ENCODE data around the gene CD47. TPM values are rescaled to one million over a fixed set of nuclear protein-coding genes. Genes with fewer than 3 reads are reported as not detected.
A peak's percentile ranks its signal among the peaks of the same experiment; 100 is the strongest.

CD47 gene
- total RNA-seq, 1 donor from 2014 or later, result 60.0 TPM

- DNase-seq (ENCODE audit: low read depth) (no peak), FAIRE-seq (no peak)
- TF ChIP-seq, protein P1, sequence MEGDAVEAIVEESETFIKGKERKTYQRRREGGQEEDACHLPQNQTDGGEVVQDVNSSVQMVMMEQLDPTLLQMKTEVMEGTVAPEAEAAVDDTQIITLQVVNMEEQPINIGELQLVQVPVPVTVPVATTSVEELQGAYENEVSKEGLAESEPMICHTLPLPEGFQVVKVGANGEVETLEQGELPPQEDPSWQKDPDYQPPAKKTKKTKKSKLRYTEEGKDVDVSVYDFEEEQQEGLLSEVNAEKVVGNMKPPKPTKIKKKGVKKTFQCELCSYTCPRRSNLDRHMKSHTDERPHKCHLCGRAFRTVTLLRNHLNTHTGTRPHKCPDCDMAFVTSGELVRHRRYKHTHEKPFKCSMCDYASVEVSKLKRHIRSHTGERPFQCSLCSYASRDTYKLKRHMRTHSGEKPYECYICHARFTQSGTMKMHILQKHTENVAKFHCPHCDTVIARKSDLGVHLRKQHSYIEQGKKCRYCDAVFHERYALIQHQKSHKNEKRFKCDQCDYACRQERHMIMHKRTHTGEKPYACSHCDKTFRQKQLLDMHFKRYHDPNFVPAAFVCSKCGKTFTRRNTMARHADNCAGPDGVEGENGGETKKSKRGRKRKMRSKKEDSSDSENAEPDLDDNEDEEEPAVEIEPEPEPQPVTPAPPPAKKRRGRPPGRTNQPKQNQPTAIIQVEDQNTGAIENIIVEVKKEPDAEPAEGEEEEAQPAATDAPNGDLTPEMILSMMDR (IDR thresholded peaks at IDR 0.05; ENCODE audit: insufficient read depth, low read length, severe bottlenecking), result no peak
- H3K4me3 ChIP-seq (ENCODE audit: low read depth, low read length), result no peak overlapping the region
- H3K27me3 ChIP-seq (ENCODE audit: control insufficient read depth, insufficient read depth, low read length), result no peaks in the 10 kb centered on the region
- no peaks in the 10 kb centered on the region for H3K36me3 ChIP-seq (ENCODE audit: control insufficient read depth, insufficient read depth, low read length)
Observed at GRCh38 chr3:108099244-108099643, 8.4 kb upstream of the CD47 start.

GRCh38 chr3:108098003-108098370 lies 7.2 kb upstream of the CD47 start:
- FAIRE-seq, result peak; percentile 28

GRCh38 chr3:108097322-108098002 lies 6.6 kb upstream of the CD47 start:
- Histone ChIP-seq H3K36me3 (ENCODE audit: control insufficient read depth, insufficient read depth, low read length) (no peaks in the 10 kb centered on the region), H3K27me3 (ENCODE audit: control insufficient read depth, insufficient read depth, low read length) (no peaks in the 10 kb centered on the region), H3K4me3 (ENCODE audit: low read depth, low read length) (no peak overlapping the region)
- DNase-seq (ENCODE audit: low read depth) (no peak), FAIRE-seq (no peak)
- TF ChIP-seq, protein P1 (IDR thresholded peaks at IDR 0.05; ENCODE audit: insufficient read depth, low read length, severe bottlenecking), result no peak

More at GRCh38 chr3:108098003-108098370, 7.2 kb upstream of the CD47 start:
- Histone ChIP-seq H3K36me3 (ENCODE audit: control insufficient read depth, insufficient read depth, low read length) (no peaks in the 10 kb centered on the region), H3K4me3 (ENCODE audit: low read depth, low read length) (no peak overlapping the region), H3K27me3 (ENCODE audit: control insufficient read depth, insufficient read depth, low read length) (no peaks in the 10 kb centered on the region)
- no peak for DNase-seq (ENCODE audit: low read depth)
- TF ChIP-seq, protein P1 (IDR thresholded peaks at IDR 0.05; ENCODE audit: insufficient read depth, low read length, severe bottlenecking), result no peak

DNA sequence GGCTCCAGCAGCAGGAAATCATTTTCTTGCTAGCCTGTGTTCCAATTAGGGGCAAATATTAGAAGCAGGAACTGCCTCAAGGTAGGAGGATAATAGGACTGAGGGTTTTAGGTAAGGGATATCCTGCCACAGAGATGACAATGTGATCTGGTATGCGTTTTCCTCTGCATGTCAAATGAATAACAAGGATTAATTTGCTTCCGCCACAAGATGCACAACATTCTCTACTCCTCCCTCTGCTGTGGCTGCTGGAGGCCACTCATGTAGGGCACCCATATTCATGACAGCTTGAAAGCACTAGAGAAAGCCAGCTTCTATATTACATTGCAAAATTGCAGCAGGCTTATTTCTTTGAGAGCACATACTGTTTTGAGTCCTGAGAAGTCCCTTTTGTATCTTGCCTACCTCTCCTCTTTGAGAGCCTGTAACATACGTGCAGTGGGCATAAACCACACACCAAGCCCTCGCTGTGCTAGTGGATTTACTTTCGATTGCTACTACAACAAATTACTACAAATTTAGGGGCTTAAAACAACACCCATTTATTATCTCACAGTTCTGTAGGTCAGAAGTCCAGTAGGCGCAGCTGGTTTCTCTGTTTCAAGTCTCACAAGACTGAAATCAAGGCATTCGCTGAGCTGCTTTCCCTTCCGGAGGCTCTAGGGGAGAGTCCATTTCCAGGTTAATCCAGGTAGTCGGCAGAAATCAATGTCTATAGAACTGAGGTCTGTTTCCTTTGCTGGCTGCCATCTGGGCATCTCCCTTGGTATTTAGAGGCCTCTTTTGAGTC lies 5.9 kb upstream of the CD47 start:
- Histone ChIP-seq H3K27me3 (ENCODE audit: control insufficient read depth, insufficient read depth, low read length) (no peaks in the 10 kb centered on the region), H3K36me3 (ENCODE audit: control insufficient read depth, insufficient read depth, low read length) (no peaks in the 10 kb centered on the region), H3K4me3 (ENCODE audit: low read depth, low read length) (no peak overlapping the region)
- TF ChIP-seq, protein P1 (IDR thresholded peaks at IDR 0.05; ENCODE audit: insufficient read depth, low read length, severe bottlenecking), result no peak
- FAIRE-seq (peak; percentile 13), DNase-seq (ENCODE audit: low read depth) (peak; percentile 44)

DNA sequence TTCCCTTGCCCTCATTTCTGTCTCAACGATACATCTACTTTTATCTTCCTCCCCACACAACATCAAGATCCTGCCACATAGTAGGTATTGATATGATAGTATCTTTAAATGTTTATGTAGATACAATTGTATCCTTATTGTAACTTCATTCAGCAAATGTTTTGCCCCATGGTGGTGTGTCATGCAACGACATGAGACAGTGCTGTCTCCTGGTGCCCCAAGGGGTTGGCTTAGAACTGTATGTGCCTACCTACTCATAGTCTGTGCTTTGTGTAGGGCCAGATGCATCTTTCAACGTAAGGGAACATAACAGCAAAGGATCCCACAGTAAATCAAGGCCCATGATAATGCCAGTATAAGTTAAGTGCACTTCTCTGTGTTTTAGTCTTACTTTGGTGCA lies 2.8 kb upstream of the CD47 start:
- Histone ChIP-seq H3K36me3 (ENCODE audit: control insufficient read depth, insufficient read depth, low read length) (no peaks in the 10 kb centered on the region), H3K4me3 (ENCODE audit: low read depth, low read length) (no peak overlapping the region), H3K27me3 (ENCODE audit: control insufficient read depth, insufficient read depth, low read length) (no peaks in the 10 kb centered on the region)
- DNase-seq (ENCODE audit: low read depth) (no peak), FAIRE-seq (no peak)
- TF ChIP-seq, protein P1 (IDR thresholded peaks at IDR 0.05; ENCODE audit: insufficient read depth, low read length, severe bottlenecking), result no peak
